Fibroblast of lung (primary cell): ENCODE data around the gene KIAA1191. TPM values are rescaled to one million over a fixed set of nuclear protein-coding genes. Genes with fewer than 3 reads are reported as not detected.

Source experiments
- DNase-seq, 2 donors: peaks; one replicate each; pipeline versions ENCODE4 v3.0.0 to v3.0.0-alpha.2; 2010; ENCODE audit warnings: low read depth in 2 of 2
- H2AFZ ChIP-seq: 2 replicates; pipeline ENCODE4 v1.5.1; 2012; ENCODE audit warnings: low read length, control low read depth, inconsistent platforms
- H3K27ac ChIP-seq: 2 replicates; pipeline ENCODE4 v1.5.1; 2011; ENCODE audit warnings: low read length, control low read depth; ENCODE audit not compliant: insufficient read depth
- H3K27me3 ChIP-seq: 2 replicates; pipeline ENCODE4 v1.5.1; 2011; ENCODE audit warnings: mild to moderate bottlenecking, low read length; ENCODE audit not compliant: control insufficient read depth, insufficient read depth
- H3K36me3 ChIP-seq: 2 replicates; pipeline ENCODE4 v1.5.1; 2011; ENCODE audit warnings: low read length; ENCODE audit not compliant: control insufficient read depth, insufficient read depth
- H3K4me1 ChIP-seq: 2 replicates; pipeline ENCODE4 v1.5.1; 2011; ENCODE audit warnings: low read length; ENCODE audit not compliant: control insufficient read depth, insufficient read depth; ENCODE audit errors: extremely low read depth
- H3K4me2 ChIP-seq: 2 replicates; pipeline ENCODE4 v1.5.1; 2011; ENCODE audit warnings: low read length, control low read depth; ENCODE audit not compliant: insufficient read depth; ENCODE audit errors: extremely low read depth
- H3K4me3 ChIP-seq, 4 experiments: fragments of 200-600 bp in 1 of 4; sonication (generic) in 1 of 4; replicated peaks in 1 of 4; 2 replicates each; pipeline ENCODE4 v1.5.1; 2011 to 2016; ENCODE audit warnings: low read length in 4 of 4, low read depth in 3 of 4, mild to moderate bottlenecking in 3 of 4, control low read depth in 2 of 4, inconsistent platforms in 1 of 4, mixed read lengths in 1 of 4; ENCODE audit not compliant: insufficient read depth in 1 of 4; ENCODE audit errors: control extremely low read depth in 1 of 4
- H3K79me2 ChIP-seq: 2 replicates; pipeline ENCODE4 v1.5.1; 2012; ENCODE audit warnings: mild to moderate bottlenecking, low read length, inconsistent platforms; ENCODE audit not compliant: control insufficient read depth, insufficient read depth
- H3K9ac ChIP-seq: 2 replicates; pipeline ENCODE4 v1.5.1; 2011; ENCODE audit warnings: mild to moderate bottlenecking, low read length, control low read depth; ENCODE audit not compliant: insufficient read depth
- H3K9me3 ChIP-seq: 2 replicates; pipeline ENCODE4 v1.5.1; 2012; ENCODE audit warnings: low read depth, low read length; ENCODE audit not compliant: control insufficient read depth, insufficient read depth
- H4K20me1 ChIP-seq: 2 replicates; pipeline ENCODE4 v1.5.1; 2011; ENCODE audit warnings: low read length; ENCODE audit not compliant: control insufficient read depth, insufficient read depth; ENCODE audit errors: extremely low read depth
- EZH2 ChIP-seq: IDR thresholded peaks from 2 replicates; pipeline ENCODE4 v1.5.1; 2012; ENCODE audit warnings: low read length, control low read depth, mild to moderate bottlenecking; ENCODE audit errors: missing control alignments
- polyA plus RNA-seq, 2 donors: library from polyadenylated mRNA; depleted of rRNA in 1 of 2; stranded (reverse) in 1 of 2; unstranded in 1 of 2; fragments of >200 nt; gene quantifications; 2 replicates each; pipeline ENCODE4 v1.2.1, GENCODE V29; 2011 to 2012; ENCODE audit warnings: missing spikeins in 1 of 2
- total RNA-seq: library from RNA; depleted of rRNA; stranded (reverse); fragments of >200 nt; gene quantifications from 2 replicates; pipeline ENCODE4 v1.2.1, GENCODE V29; 2014
- TF ChIP-seq, protein P1 (sequence below), 2 donors: IDR thresholded peaks in 1 of 2; conservative IDR thresholded peaks in 1 of 2; 1 replicate in 1 of 2; 2 replicates in 1 of 2; pipeline ENCODE4 v1.5.1; 2011 to 2012; ENCODE audit warnings: low read length in 2 of 2, control low read depth in 1 of 2, inconsistent platforms in 1 of 2, low read depth in 1 of 2, mild to moderate bottlenecking in 1 of 2

Gene KIAA1191
- total and polyA plus RNA-seq, 2 donors (not counting 1 experiment from before 2014, with no cell fraction given), result 89.5 to 101 TPM

GRCh38 chr5:176355400-176356178 is 6.0 kb downstream of the KIAA1191 start:
- Histone ChIP-seq H4K20me1 (no peaks in the 10 kb centered on the region), H3K79me2 (peaks cover 43% of the 10 kb centered on the region), H3K27ac (no peak overlapping the region), H3K9me3 (no peaks in the 10 kb centered on the region), H3K36me3 (peaks cover 10% of the 10 kb centered on the region), H3K27me3 (no peaks in the 10 kb centered on the region), H3K4me1 (peaks cover 2% of the 10 kb centered on the region), H3K9ac (no peak overlapping the region), H2AFZ (no peak overlapping the region), H3K4me3 (no peak overlapping the region), H3K4me2 (no peak overlapping the region)
- DNase-seq, result no peak
- no peak for TF ChIP-seq EZH2
- TF ChIP-seq, protein P1, sequence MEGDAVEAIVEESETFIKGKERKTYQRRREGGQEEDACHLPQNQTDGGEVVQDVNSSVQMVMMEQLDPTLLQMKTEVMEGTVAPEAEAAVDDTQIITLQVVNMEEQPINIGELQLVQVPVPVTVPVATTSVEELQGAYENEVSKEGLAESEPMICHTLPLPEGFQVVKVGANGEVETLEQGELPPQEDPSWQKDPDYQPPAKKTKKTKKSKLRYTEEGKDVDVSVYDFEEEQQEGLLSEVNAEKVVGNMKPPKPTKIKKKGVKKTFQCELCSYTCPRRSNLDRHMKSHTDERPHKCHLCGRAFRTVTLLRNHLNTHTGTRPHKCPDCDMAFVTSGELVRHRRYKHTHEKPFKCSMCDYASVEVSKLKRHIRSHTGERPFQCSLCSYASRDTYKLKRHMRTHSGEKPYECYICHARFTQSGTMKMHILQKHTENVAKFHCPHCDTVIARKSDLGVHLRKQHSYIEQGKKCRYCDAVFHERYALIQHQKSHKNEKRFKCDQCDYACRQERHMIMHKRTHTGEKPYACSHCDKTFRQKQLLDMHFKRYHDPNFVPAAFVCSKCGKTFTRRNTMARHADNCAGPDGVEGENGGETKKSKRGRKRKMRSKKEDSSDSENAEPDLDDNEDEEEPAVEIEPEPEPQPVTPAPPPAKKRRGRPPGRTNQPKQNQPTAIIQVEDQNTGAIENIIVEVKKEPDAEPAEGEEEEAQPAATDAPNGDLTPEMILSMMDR (conservative IDR thresholded peaks at IDR 0.05 in 1 of 2, IDR thresholded peaks at IDR 0.05 in 1 of 2; ENCODE audit: low read depth in 1 of 2, low read length in 2 of 2), result no peak

DNA sequence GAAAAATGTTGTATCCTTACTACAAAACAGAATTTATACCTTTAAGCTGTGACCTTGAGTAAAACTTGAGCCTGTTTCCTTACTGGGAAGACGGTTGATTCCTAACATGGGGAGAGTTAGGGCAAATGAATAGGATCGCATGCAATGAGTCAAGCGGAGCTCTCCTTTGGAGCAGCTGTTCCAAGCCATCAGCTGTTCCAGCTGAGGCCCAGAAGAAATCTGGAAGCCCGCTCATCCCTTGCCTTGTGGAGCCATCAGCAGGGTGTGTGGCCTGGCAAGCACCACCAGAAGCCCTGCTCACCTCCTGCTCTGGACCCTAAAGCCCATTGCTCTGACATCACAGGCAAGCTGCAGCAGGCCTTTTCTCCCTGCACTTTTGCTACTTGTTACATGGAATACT is 8.0 kb downstream of the KIAA1191 start:
- peaks cover 16% of the 10 kb centered on the region for H3K36me3 ChIP-seq
- H3K79me2 ChIP-seq, result peaks cover 38% of the 10 kb centered on the region
- H3K27me3 ChIP-seq, result no peaks in the 10 kb centered on the region
- H2AFZ ChIP-seq, result no peak overlapping the region
- no peak overlapping the region for H3K4me3 ChIP-seq
- no peaks in the 10 kb centered on the region for H4K20me1 ChIP-seq
- TF ChIP-seq, protein P1 (conservative IDR thresholded peaks at IDR 0.05 in 1 of 2, IDR thresholded peaks at IDR 0.05 in 1 of 2; ENCODE audit: low read depth in 1 of 2, low read length in 2 of 2), result no peak
- TF ChIP-seq EZH2, result no peak
- DNase-seq, result no peak
- H3K4me2 ChIP-seq, result no peak overlapping the region
- H3K4me1 ChIP-seq, result no peaks in the 10 kb centered on the region
- no peak overlapping the region for H3K27ac ChIP-seq
- H3K9me3 ChIP-seq, result no peaks in the 10 kb centered on the region
- H3K9ac ChIP-seq, result no peak overlapping the region

GRCh38 chr5:176352116-176352878 is 9.3 kb downstream of the KIAA1191 start:
- H4K20me1 ChIP-seq, result no peaks in the 10 kb centered on the region
- peaks cover 21% of the 10 kb centered on the region for H3K36me3 ChIP-seq
- no peaks in the 10 kb centered on the region for H3K4me1 ChIP-seq
- no peaks in the 10 kb centered on the region for H3K9me3 ChIP-seq
- DNase-seq, result peak in 1 of 2 donors; percentile 10
- H3K27ac ChIP-seq, result no peak overlapping the region
- H2AFZ ChIP-seq, result no peak overlapping the region
- H3K27me3 ChIP-seq, result no peaks in the 10 kb centered on the region
- TF ChIP-seq EZH2, result no peak
- TF ChIP-seq, protein P1 (conservative IDR thresholded peaks at IDR 0.05 in 1 of 2, IDR thresholded peaks at IDR 0.05 in 1 of 2; ENCODE audit: low read depth in 1 of 2, low read length in 2 of 2), result no peak
- H3K9ac ChIP-seq, result no peak overlapping the region
- no peak overlapping the region for H3K4me2 ChIP-seq
- H3K79me2 ChIP-seq, result peaks cover 28% of the 10 kb centered on the region
- no peak overlapping the region for H3K4me3 ChIP-seq
